Skeletal muscle tissue (tissue), 4 donors: ENCODE data around the gene DDHD1. TPM values are rescaled to one million over a fixed set of nuclear protein-coding genes. Genes with fewer than 3 reads are reported as not detected.

ENCODE experiments used
- H3K27ac ChIP-seq: one replicate; pipeline ENCODE4 v1.7.0; 2013; ENCODE audit warnings: mild to moderate bottlenecking, low read depth, low read length, inconsistent platforms
- H3K27me3 ChIP-seq, 3 donors: one replicate each; pipeline ENCODE4 v1.7.0; 2013; ENCODE audit warnings: low read length in 3 of 3; ENCODE audit not compliant: control insufficient read depth in 3 of 3, insufficient read depth in 3 of 3
- H3K36me3 ChIP-seq, 3 donors: one replicate each; pipeline ENCODE4 v1.7.0; 2013; ENCODE audit warnings: low read length in 3 of 3; ENCODE audit not compliant: control insufficient read depth in 3 of 3, insufficient read depth in 3 of 3
- H3K4me1 ChIP-seq, 3 donors: one replicate each; pipeline ENCODE4 v1.7.0; 2013; ENCODE audit warnings: low read length in 3 of 3, mild to moderate bottlenecking in 3 of 3; ENCODE audit not compliant: control insufficient read depth in 3 of 3, insufficient read depth in 3 of 3
- H3K4me3 ChIP-seq, 3 donors: one replicate each; pipeline ENCODE4 v1.7.0; 2013; ENCODE audit warnings: low read length in 3 of 3
- H3K9ac ChIP-seq, 3 donors: one replicate each; pipeline ENCODE4 v1.7.0; 2013; ENCODE audit warnings: low read length in 3 of 3, mild to moderate bottlenecking in 3 of 3, moderate library complexity in 2 of 3, low read depth in 1 of 3
- H3K9me3 ChIP-seq, 3 donors: one replicate each; pipeline ENCODE4 v1.7.0; 2013; ENCODE audit warnings: low read length in 3 of 3; ENCODE audit not compliant: control insufficient read depth in 3 of 3
- total RNA-seq: library from RNA; depleted of rRNA; stranded (reverse); fragments of >200 nt; gene quantifications from one replicate; pipeline ENCODE4 v1.2.3, GENCODE V29; 2014
- donor health status: Osteomylitis.

The DDHD1 gene
- total RNA-seq, 1 donor from 2014 or later, result 14.1 TPM

DNA sequence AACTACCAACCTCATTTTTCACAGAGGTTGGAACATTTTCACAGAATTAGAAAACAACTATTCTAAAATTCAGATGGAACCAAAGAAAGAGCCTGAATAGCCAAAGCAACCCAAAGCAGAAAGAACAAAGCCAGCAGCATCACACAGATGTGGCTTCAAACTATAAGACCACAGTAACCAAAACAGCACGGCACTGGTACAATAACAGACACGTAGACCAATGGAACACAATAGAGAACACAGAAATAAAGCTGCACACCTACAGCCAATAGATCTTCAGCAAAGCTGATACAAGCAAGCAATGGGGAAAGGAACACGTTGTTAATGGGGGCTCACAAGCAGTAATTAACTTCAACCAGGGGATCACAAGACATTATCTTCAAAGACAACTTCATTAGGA lies 114.5 kb downstream of the DDHD1 start:
- peaks cover 7 to 15% (median 12%) of the 10 kb centered on the region in 3 donors for H3K36me3 ChIP-seq
- H3K9ac ChIP-seq, result no peak overlapping the region
- peaks cover 0 to 8% (median 0%) of the 10 kb centered on the region in 3 donors for H3K4me1 ChIP-seq
- no peak overlapping the region for H3K27ac ChIP-seq
- H3K9me3 ChIP-seq, result no peaks in the 10 kb centered on the region
- no peaks in the 10 kb centered on the region for H3K27me3 ChIP-seq
- no peak overlapping the region for H3K4me3 ChIP-seq

DNA sequence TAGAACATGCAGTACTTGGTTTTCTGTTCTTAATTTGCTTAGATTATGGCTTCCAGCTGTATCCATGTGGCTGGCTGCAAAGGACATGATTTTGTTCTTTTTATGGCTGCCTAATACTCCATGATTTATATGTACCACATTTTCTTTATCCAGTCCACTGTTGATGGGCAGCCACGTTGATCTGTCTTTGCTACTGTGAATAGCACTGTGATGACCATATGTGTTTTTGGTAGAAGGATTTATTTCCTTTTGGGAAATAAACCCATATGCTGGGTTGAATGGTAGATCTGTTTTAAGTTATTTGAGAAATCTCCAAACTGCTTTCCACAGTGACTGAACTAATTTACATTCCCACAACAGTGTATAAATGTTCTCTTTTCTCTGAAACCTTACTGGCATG lies 116.1 kb downstream of the DDHD1 start:
- Histone ChIP-seq H3K4me1 (peaks cover 4 to 6% (median 6%) of the 10 kb centered on the region in 3 donors), H3K27ac (no peak overlapping the region), H3K4me3 (no peak overlapping the region), H3K9ac (no peak overlapping the region), H3K27me3 (no peaks in the 10 kb centered on the region), H3K9me3 (no peaks in the 10 kb centered on the region), H3K36me3 (peaks cover 7 to 15% (median 12%) of the 10 kb centered on the region in 3 donors)

DNA sequence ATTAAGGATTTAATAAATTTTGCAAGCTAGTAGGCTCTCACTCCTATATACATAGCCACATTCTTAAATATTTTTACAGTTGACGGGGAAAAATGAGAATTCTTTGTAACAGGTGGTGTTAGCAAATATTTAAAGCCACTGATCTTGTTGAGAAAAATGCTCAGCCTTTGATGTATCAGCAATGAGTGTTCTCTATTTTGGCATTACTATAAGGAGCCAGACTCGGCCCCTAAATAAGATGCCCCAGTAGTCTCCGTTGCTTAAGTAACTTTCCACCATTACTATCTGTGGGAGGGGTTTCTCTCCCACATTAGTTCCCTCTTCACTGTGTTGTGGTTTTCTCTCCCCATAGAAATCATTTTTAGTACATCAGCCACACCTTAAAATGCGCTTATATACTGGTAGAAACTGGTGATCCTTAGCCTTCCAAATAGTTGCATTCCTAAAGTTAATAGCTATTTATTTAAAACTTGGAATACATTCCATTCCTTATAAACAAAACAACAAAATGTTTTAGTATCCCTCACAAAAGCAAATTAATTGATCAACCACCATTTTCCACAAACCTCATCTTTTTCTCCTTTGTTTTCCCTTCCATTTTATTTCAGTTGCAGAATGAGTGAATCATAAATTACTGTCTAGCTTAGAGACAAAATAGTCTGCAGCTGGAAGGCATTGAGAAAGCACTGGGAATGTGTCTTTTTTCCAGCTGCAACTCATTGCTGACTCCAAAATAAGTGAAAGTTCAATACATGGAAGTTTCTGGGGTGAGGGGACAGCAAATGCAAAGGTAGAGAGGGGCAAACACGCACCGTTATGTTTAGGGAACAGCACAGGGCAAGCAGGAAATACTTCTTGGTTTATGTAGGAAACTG lies 117.5 kb downstream of the DDHD1 start:
- Histone ChIP-seq H3K9ac (no peak overlapping the region), H3K27me3 (no peaks in the 10 kb centered on the region)

DNA sequence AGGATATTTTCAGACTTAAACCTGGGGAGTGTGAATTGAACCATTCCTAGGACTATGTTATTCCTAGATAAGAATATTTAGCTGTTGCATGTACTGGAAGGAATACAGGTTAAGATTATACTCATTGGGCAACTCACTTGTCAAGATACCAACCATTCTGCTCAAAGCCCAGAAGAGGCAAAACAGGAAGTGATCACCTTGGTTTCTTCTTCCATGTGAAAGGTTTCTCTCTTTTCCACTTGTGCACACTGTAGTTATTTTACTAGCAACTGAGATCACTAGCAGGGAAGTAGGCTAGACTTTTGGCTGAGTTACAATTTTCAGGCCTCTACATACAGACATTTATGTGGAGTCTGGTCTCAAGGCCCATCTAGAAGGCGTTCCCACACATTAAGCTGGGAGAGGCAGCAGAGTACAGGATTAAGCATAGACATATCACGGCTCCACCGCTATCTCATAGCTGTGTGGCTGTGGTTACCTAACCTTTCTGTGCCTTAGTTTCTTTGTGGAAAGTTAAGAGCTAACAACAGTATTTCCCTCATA lies 118.4 kb downstream of the DDHD1 start:
- Histone ChIP-seq H3K27ac (no peak overlapping the region), H3K27me3 (no peaks in the 10 kb centered on the region), H3K4me3 (no peak overlapping the region), H3K36me3 (peaks cover 7 to 11% (median 8%) of the 10 kb centered on the region in 3 donors), H3K9me3 (no peaks in the 10 kb centered on the region), H3K9ac (no peak overlapping the region), H3K4me1 (peaks cover 4 to 7% (median 5%) of the 10 kb centered on the region in 3 donors)

More for the DNA sequence above, 117.5 kb downstream of the DDHD1 start:
- Histone ChIP-seq H3K4me3 (no peak overlapping the region), H3K27ac (no peak overlapping the region), H3K36me3 (peaks cover 7 to 13% (median 12%) of the 10 kb centered on the region in 3 donors), H3K9me3 (no peaks in the 10 kb centered on the region), H3K4me1 (peaks cover 4 to 7% (median 5%) of the 10 kb centered on the region in 3 donors)

DNA sequence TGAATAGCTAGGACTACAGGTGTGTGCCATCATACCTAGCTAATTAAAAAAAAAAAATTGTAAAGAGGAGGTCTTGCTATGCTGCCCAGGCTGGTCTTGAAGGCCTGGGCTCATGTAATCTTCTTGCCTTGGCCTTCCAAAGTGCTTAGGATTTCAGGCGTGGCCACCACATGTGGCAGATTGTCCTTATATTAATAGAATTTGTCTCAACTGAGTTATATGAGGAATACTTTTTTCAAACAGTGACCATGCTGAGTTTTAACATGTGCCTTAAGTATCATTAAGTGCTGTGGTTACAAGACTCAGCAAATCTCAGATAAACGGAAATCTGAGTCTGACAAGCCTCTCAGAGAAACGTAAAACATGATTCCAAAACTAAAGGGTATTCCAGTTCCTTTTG lies 119.1 kb downstream of the DDHD1 start:
- Histone ChIP-seq H3K9me3 (no peaks in the 10 kb centered on the region), H3K27ac (no peak overlapping the region), H3K27me3 (no peaks in the 10 kb centered on the region), H3K4me3 (no peak overlapping the region), H3K9ac (no peak overlapping the region), H3K4me1 (peaks cover 4 to 7% (median 5%) of the 10 kb centered on the region in 3 donors), H3K36me3 (peaks cover under 1 to 5% (median 1%) of the 10 kb centered on the region in 3 donors)

DNA sequence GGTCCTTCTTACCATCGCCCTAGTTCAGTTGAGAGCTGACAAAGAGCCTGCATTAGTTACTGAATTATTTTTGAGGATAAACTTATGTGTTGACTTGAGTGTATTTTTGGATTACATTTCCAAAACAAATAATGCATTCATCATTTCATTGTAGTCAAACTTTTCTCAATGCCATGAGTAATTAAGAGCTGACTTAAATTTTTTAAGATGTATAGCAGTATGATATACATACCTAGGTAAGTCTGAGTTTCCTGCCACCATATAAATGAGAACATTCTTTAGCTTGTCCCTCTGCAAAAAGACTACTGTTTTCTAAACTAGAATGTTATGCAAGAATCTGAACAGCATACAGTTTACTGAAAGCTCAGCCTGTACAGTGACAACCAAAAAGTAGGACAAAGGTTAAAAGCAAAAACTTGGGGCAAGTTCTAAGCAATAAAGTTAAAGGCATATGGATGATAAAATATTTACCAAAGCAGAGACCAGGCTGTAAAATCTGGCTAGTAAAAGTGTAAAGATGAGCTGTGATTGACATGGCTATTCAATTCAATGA lies 120.2 kb downstream of the DDHD1 start:
- Histone ChIP-seq H3K9me3 (no peaks in the 10 kb centered on the region), H3K36me3 (peaks cover 0 to 2% (median 0%) of the 10 kb centered on the region in 3 donors), H3K27ac (no peak overlapping the region), H3K27me3 (no peaks in the 10 kb centered on the region), H3K9ac (no peak overlapping the region), H3K4me1 (peaks cover 4 to 7% (median 5%) of the 10 kb centered on the region in 3 donors), H3K4me3 (no peak overlapping the region)

DNA sequence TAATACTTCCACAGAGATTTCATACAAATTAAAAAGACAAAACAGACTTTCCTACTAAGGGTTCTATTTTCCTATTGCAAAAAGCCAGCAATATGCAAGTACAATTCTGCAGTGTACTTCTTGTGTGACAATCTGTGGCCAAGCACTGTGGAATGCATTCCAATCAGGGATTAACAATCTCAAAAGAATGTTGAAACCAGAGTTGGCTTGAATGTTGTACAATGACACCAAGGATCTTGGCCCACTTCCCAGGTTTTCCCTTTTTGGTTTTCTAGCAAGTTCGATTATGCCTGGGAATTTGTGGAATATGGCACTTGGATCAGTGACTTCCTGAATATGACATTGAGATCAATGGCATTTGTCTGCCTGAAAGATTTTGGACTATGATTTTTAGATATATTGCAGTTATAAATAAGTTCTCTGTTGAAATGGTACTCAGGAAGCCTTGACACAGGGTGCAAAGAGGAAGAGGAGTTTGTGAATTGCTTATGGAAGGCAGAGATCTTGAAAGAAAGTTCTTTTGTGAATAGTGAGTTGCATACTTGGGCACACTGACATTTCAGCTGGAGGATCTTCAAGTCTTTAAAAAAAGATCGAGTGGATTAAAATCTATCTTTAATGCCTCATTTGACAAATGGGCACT lies 120.8 kb downstream of the DDHD1 start:
- Histone ChIP-seq H3K9ac (no peak overlapping the region), H3K4me1 (peaks cover 4 to 7% (median 5%) of the 10 kb centered on the region in 3 donors), H3K9me3 (no peaks in the 10 kb centered on the region), H3K27me3 (no peaks in the 10 kb centered on the region), H3K27ac (no peak overlapping the region), H3K36me3 (peaks cover 0 to 2% (median 0%) of the 10 kb centered on the region in 3 donors), H3K4me3 (no peak overlapping the region)

DNA sequence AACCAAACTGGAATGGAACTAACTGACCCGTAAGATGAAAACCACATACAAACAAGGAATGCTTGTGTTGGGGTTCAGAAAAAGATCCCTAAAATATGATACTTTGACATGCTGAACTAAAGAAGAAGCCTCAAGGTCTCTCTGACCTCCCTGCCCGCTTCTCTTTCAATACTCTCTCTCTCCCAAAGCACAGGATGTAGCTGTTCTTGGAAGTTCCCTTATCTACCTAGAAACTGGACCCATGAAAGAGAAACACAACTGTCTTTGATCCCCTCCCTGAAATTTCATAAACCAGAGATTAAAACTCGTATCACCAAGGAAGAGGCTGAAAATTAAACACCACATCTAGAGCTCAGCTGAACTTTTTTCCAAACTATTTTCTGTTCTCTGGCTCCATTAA lies 125.6 kb downstream of the DDHD1 start:
- H3K27me3 ChIP-seq, result no peaks in the 10 kb centered on the region
- no peak overlapping the region for H3K27ac ChIP-seq
- no peak overlapping the region for H3K4me3 ChIP-seq
- no peaks in the 10 kb centered on the region for H3K9me3 ChIP-seq
- no peak overlapping the region for H3K9ac ChIP-seq
- H3K4me1 ChIP-seq, result peaks cover 3 to 5% (median 4%) of the 10 kb centered on the region in 3 donors
- H3K36me3 ChIP-seq, result no peaks in the 10 kb centered on the region

DNA sequence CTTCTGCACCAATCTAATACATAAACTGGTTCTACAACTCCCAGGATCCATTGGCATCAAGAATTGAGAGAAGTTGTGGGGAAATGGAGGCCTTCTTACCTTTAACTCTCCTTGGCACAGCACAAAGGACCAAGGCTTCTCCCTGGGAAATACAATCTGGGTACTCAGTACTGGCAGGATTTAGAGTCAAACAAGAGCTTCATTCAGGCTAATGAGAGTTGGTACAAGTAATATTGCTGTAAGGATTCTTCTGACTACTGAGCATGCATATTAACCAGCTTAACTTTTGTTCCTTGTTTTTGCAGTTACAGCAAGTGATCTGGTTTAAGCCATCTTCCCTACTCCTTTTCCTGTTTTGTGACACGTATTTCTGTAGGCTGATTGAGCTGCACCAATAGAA lies 126.1 kb downstream of the DDHD1 start:
- no peak overlapping the region for H3K9ac ChIP-seq
- H3K4me1 ChIP-seq, result peaks cover 0 to 2% (median 1%) of the 10 kb centered on the region in 3 donors
- H3K27ac ChIP-seq, result no peak overlapping the region
- no peak overlapping the region for H3K4me3 ChIP-seq
- no peaks in the 10 kb centered on the region for H3K36me3 ChIP-seq
- H3K9me3 ChIP-seq, result no peaks in the 10 kb centered on the region
- no peaks in the 10 kb centered on the region for H3K27me3 ChIP-seq
